GM21360 (cell line): ENCODE results near the gene TBC1D7.

Source experiments
- ATAC-seq: cut with Tn5 transposase; IDR thresholded peaks from one replicate; pipeline ENCODE4 v1.9.1; 2021; ENCODE audit warnings: mild to moderate bottlenecking, moderate library complexity; ENCODE audit not compliant: unreplicated experiment

TBC1D7 gene

DNA sequence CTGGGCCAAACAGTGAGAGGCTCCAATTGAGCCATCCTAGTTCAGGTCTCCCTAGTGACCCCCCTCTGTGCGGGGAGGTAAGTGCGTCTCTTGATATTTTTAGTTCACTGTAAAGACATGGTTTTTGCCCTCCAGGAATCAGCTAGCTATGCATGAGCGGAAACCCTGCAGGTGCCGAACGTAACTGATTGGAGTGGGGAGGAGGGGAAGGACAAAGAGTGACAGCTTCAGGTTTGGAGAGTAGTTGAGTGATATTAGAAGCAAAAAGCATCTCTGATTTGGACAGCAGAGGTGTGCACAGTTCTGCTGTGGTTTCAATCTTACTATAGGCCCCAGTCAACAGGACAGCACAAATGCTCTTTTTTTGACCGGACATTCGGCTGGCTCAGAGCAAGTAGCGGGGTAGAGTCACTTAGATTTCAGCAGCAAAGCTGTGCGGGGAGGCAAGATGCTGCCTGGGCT, 31.8 kb downstream of the TBC1D7 start:
- no peak for ATAC-seq

DNA sequence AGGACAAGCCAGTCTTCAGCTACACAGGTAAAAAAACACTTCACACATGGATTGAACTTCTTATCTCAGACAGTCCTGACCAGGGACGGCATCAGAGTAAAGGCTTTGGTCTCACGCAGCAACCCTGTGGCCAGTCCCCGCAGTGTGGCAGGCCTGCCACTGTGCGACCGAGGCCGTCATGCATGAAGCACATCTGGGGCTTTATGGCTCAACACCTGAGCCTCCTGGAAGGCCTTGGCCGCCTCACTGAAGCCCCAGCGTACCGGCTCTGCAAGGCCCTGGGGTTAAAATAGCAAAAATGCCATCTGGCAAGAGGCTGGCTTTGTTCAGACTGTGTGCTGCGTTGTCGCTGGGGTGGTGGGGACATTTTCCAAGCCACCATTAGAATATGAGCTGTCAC, 32.8 kb downstream of the TBC1D7 start:
- ATAC-seq: no peak

DNA sequence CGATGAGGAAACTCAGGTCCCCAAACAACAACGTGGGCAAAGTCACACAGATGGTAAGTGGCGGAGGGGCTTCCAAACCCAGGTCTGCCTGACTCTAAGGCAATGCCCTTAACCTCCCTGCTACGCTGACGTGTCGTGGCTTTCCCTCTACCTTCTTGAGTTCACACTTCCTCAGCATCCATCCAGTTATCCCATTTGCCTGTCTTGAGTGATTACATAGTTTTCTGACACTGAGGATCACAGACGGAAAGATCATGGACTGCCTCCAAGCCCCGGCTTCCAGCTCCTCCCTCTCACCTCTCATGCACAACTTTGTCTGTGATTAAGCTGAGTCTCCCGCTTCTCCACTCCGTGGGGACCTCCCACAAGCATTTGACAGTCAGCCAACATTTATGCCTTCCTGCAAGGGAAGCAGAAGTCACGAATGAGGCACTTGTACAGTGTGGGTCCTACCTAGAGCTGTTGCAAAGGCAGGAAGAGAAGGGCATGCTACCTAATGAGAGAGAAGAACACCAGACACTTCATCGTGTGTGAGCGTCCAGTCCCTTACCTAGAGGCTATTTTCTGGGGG, 33.8 kb downstream of the TBC1D7 start:
- no peak for ATAC-seq

DNA sequence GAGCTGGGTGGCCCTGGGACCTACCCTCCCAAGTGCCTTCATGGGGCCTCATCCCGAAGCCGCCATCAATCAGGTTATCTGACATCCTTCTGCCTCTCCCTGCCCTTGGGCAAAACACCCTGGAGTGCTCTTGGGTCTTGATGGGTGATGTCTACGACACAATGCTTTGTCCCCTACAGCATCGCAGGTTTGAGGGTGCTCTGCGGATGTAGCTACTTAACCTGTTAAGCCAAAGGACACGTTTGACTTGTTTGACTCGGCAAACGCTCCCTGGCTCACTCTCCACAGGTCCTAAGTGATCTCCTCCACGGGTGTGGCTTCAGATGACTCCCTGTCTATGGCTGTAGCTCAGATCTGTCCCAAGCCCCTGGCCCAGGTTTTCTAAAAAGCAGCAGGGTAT, 35.6 kb downstream of the TBC1D7 start:
- ATAC-seq: no peak

DNA sequence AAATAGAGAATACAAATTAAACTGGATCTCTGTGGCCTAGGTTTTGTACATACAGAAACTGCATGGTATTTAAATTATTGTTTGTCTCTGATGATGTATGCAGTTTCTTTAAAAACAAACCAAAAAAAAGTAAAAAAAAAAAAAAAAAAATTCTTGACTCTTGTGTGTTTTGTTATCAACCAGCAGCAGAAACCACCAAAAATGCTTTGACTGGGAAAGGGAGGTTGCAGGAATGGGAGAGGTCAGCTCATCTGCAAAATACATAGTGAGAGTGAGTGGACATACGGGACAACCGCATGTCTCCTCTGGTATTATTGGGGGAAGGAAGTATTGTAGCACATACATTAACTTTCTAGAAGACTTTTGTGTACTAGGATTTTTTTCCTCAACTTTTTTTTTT, 38.0 kb downstream of the TBC1D7 start:
- ATAC-seq: no peak

DNA sequence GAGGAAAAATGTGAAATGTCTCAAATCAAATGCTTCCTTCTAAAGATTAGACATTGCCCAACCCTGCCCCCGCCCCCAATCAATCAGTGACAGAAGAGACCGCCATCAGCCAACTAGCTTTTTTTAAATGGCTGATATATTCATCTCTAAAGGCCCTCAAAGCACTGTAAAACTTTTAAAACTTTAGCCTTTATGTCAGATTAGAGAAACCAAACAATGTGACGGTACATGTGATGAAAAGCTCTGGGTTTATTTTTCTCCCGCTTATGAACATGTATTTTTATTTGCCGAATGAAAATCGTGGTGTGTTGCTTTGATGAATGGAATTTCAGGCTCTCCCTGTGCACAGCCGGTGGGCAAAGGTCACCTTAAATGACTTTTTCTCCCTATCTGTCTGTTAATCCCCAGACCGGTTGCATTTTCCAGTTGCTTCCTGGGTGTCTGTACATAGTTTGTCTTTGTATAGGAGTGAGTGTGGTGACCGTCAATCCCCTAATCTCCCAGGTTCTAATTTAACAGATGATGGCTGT, 38.5 kb downstream of the TBC1D7 start:
- no peak for ATAC-seq

DNA sequence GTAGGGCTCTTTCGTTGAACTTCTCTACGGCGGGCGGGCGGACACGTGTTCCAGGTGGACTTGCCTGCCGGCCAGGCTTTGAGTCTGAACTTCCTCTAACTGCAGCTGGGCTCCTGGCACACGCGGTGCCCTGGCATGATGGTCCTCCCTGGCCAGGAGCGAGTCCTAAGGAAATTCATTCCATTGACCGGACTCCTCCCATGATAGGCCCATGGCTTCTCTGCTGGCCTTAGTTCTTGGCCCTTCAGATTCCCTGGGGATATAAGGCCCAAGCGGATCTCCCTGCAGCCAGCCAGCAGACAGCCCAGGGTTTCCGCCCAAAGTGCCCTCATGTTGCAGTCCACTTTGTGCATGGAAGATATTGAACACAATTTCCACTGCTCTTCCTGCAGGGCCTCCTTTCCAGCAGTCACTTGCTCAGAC, 39.4 kb downstream of the TBC1D7 start:
- no peak for ATAC-seq

DNA sequence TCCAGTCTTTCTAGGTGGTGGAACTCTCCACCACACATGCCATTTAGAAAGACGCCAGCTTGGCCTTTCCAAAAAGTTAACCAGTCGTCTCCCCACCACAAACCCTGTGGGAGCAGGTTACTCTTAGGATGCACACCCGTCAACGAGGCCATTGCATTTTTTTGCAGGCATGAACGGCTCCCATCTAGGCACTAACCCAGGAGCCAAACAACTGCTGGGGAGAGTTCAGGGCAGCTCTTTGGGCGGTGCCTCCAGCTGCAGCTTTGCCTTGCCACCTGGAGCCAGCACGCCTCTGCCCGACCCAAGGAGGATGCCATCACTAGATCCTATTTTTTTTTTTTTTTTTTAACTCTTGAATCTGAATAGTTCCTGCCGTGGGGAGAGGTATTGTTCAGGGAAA, 39.9 kb downstream of the TBC1D7 start:
- no peak for ATAC-seq

DNA sequence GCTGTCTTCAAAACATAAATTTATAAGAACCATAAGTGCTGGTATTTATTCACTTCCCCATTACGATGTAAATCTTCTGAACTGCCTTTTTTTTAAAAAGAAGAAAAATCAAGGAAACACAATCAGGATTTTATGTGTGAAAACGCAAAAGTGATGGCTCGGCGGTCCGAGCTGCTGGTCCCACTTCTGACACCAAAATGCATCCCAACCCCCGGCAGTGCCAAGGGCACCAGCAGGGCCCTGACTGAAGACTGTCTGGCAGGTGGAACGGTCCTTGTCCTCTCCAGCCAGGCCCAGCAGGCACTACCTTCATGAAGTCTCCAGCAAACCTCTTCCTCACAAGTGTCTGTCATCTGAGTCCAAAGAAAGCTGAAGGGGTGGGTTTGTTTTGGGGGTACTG, 41.2 kb downstream of the TBC1D7 start:
- no peak for ATAC-seq

DNA sequence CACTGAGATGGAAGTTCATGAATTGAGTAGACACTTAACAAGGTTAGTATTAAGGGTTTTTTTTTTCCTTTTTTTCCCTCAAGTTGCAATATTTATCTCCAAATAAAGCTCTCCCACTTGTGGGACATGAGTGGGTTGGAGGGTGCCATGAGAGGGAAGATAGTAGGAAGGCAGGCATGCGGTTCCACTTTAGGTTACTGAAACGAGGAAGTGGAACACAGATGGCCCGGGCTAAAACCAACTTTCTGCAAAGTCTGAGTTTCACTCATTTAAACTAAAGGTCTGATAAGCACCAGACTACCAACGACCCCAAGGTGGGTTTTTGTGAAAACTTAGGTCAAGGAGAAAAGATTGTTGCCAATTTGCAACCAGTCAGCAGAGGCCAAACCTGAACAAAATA, 42.2 kb downstream of the TBC1D7 start:
- no peak for ATAC-seq

DNA sequence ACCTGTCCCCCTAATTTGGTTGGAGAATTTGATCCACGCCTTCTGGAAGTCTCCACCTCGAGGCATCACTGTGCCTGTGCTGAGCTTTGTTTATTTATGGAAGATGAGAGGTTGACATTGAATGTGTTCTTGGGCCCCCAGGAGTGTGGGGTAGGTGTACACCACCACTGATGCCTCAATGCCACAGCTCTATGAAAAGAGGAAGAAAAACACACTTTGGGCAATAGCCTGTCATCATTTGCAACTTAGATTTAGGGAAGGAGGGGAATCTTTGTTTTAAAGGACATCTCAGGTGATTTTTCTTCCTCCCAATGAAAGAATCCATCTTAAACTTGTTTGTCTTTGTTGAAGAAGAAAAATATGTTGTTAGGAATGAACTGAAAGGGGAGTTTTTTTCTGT, 42.6 kb downstream of the TBC1D7 start:
- no peak for ATAC-seq

DNA sequence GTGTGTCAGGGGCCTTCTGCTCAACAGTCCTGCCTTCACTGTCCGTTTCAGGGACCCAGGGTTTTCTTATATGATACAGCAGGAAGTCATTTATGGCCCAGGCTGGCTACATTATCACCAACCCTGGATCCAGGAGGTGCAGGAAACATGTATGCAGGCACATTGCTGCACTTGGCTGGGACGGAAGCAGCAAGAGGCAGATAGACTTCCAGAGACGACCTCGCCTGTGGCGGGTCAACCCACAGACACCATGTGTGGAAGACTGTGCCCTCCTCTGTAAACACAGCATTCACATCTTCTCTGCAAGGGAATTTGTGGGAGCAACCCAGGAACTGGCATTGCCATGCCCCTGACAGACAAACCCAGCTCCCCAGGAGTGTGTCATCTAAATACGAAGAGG, 43.7 kb downstream of the TBC1D7 start:
- ATAC-seq: no peak

DNA sequence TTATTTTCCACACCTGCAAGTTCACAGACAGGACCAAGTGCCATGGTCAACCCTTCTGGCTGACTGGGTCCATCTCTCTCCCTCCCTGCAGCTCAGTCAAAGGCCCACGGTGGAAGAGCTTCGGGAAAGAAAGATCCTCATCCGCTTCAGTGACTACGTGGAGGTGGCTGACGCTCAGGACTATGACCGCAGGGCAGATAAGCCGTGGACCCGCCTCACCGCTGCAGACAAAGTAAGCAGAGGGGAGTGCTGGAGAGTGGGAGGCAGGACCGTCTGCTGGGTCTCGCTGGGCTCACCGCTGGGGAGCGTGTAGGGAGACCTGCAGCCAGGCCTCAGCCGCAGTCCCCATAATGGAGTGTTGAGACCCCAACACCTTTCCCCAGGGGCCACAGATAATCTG, 45.0 kb downstream of the TBC1D7 start:
- ATAC-seq: no peak

DNA sequence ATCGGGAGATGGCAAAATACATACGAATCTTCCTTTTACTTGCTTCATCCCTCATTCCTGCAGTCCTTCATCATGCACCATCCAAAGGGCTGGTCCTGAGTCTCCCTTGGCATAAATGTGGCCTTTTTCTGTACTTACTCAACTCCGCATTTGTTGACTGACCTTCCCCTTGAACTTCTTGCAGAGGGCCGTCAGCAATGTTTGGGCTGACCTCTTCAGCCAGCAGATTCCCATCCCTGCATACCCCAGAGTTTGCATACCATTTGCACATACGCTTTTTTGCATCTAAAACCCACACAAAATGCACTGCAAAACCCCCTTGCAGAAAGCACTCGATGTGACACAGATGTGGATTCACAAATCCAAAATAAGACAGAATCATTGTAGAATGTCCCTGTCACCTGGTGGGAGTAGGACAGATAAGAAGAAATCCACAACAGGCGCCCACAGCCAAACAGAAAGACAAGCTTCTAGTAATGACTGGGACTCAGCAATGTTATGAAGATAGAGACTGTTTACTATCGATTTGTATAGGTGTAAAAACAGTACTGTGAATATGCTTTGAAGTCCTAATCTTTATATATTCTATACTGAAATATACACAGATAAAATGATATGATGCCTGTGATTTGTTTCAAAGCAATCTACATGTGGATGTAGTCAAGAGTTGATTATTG, 45.8 kb downstream of the TBC1D7 start:
- ATAC-seq: no peak

DNA sequence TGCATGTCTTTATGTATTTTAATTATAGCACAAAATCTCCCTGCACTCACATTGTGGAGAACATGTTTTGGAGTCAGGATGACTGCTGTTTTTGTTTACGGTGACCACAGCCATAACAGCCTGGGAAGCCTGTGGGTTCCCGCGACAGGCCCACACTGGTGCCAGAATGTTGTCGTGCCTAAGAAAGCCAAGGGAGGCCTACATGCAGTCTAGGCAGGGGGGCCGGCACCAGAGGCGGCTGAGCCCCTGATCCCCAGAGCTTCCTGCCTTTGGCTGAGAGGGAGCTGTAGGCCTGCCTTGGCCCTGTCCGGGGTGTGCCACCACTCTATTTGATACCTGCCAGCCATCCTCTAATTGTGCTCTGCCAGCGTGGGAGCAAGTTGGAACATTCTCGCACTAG, 46.7 kb downstream of the TBC1D7 start:
- ATAC-seq: no peak

DNA sequence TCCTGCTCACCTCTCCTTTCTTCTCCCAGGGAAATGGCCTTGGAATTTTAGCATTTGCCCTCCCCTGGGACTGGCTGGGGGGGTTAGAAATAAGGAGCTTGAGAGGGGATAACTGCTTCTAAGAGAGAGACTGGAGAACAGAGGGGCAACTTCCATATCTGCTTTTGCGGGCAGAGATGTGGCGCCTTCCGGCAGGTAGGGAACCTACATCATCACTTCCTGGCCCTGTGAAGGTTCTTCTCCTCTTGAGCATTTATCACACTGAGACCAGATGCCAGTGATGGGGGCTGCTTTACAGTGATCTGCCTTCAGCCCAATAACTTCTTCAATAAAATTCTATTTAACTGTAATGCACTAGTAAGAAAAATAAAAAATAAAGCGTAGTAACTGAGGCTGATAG, 48.1 kb downstream of the TBC1D7 start:
- no peak for ATAC-seq

DNA sequence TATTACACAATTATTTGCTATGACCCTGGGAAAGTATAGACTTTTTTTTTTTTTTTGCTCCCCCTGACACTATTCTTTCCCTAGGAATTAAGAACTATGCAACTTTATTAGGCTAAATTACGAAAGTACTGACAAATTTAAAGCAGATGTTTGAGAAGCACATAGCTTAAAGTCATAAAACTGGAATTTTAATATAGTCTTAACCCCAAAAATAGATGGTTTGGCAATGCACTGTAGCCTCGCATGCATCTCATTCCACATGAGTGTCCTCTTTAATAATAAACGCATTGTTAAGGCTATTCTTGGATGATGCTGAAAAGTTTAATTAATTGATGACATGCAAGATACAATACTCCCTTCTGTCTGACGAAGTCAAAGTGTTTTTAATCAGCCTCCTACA, 49.3 kb downstream of the TBC1D7 start:
- ATAC-seq: no peak

DNA sequence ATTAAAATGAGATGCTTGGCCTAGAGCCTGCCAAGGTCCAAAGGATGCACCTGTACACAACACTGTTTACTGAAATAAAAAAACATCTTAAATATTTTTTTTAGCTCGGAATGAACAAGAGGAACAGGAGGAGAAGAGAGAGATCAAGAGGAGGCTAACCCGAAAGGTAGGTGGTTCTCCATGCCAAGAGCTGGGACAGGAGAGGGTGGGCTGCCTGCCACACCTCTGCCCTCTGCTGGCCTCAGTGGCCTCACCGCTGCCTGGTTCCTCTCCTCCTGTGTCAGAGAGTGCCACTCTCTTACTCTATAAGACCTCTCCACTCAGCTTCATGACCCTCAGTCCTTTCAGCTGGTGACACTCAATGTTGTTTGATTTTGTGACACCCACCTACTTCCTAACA, 50.2 kb downstream of the TBC1D7 start:
- ATAC-seq: no peak

DNA sequence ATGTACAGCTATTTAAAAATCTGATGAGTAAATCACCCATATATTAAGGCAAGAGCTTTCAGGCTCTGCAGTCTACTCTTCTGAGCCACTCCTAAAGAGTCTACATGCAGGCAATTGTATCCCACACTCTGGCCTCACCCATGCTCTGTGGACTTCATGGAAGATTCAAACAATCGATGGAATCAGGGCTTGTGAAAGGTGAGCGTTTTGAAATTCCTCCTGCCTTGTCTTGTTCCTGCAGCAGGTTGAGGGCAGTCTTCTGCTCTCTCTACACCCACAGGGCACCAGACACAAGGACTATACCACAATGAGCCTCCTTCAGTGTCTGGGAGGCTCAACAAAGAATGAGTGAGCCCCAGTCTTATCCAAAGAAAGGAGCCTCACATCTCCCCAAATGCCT, 51.1 kb downstream of the TBC1D7 start:
- ATAC-seq: no peak

DNA sequence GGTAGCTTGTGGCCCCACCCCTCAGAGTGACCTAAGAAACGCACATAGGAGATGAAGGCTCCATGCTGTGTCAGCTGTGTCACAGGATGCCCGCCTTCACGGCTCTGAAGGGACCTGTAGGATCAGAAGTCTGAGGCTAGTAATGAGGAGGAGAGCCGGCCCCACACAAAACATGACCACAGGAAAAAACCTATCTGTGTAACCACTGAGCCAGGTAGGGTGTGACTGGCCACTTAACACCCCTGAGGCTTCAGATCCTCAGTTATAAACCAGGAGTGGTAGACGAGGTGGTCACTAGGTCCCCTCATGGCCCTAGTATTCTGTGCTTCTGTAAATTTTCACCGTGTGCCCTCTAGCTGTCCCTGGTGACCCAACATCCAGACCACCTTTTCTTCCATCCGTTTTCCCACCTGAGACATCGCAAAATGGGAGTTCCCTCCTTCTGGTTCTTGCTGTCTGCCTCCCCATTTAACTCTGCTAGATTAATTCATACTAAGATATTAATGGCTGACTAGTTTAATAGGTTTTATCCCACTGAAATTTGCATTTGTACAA, 52.8 kb downstream of the TBC1D7 start:
- ATAC-seq: no peak

DNA sequence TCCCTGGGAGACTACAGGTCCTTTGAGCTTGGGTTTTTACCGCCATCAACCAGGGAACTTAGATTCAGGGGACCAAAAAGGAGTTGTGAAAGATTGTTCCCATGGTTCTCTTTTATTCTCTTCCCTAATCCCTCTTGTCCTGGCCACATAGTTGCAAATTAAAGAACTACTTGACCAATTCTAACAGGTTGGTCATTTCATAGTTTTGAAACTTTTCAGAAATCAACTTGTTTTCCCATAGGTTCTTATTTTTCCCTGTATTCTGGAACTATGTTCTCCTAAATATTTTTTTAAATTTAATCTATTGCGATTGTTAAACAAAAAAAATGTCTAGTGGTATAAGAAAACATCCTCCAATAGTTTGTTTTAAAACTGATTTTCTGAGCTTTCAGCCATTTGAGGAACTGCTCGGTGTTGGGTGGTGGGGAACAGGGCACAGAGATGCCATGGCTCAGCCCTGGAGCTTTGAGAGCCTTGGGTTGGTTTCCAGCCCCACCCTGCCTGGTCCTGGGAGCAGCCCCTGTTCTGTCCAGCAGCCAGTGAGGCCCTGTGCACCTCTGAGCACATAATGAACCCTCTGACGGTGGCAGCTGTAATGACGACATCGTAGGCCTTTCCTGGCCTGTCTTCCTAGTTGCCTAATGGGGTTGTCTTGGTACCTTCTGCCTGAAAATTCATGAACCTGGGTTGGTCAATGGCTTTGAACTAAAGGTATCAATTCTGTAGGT, 53.5 kb downstream of the TBC1D7 start:
- ATAC-seq: no peak
